HPDE6-E6E7 (cell line): ENCODE data around the gene BAG1.

Experiments used
- DNase-seq: peaks from one replicate; pipeline ENCODE4 v3.0.0; 2011; ENCODE audit warnings: missing footprints; ENCODE audit errors: extremely low spot score

The BAG1 gene

DNA sequence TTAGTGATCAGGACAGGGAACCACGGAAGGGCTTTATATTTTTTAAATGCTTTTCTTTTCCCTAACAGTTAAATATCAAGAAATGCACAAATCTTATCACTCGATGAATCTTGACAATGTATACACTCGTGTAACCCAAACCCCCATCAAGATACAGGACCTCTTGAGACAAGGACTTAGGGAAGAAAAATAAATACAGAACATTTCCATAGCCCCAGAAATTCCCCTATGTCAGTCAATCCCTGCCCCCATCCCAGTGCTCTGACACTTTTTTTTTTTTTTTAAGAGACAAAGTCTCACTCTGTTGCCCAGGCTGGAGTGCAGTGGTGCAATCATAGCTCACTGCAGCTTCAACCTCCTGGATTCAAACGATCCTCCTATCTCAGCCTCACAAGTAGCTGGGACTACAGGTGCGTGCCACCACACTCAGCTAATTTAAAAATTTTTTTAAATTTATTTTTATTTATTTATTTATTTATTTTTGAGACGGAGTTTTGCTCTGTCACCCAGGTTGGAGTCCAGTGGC, 21.8 kb downstream of the BAG1 start:
- DNase-seq: no peak

DNA sequence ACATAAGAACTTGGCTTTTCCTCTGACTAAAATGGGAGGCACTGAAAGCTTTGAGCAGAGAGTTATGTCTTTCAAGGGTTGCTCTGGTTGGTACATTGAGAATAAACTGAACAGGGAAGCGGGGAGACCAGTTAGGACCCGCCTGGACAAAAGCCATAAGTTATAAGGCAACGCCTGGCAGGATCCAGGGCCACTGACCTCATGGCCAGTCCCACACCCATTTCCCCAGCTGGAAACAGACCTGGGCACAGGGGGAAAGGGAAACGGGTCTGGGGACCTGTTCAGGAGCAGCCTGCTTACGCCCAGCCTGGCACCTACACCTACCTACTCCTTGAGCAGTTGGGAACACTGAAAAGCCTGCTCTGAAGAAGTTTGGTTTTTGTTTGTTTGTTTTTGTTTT, 23.2 kb downstream of the BAG1 start:
- no peak for DNase-seq

- DNase-seq: no peak
Measured at GRCh38 chr9:33239921-33240320, 24.6 kb downstream of the BAG1 start, which contains the start of gene SPINK4. TSS of gene SPINK4 (plus strand) at chr9:33240167. CDS start at chr9:33240209, 42 bp downstream.

- DNase-seq: no peak
Measured at GRCh38 chr9:33236571-33236970, 27.9 kb downstream of the BAG1 start.

- DNase-seq: no peak
Measured at GRCh38 chr9:33234511-33235467, 29.7 kb downstream of the BAG1 start.

- DNase-seq: peak; percentile 97
Measured at GRCh38 chr9:33233626-33234342, 30.7 kb downstream of the BAG1 start.

DNA sequence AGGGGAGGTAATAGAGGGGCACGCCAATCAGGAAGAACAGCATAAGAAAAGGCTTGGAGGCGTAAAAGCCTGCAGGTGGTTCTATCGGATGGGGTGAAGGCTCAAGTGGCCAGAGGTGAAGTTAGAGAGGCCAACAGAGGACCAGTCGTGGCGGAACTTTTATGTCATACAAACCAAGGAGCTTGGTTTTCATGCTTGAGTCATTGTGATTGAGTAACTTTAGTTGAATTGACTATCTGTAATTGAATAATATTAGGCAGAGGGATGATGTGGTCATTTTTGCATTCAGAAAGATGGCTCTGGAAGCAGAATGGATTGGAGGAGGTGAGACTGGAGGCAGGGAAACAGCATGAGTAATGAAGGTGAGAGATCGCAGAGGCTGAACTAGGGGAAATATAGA, 31.7 kb downstream of the BAG1 start:
- DNase-seq: no peak

GRCh38 chr9:33231623-33231942, 32.9 kb downstream of the BAG1 start:
- DNase-seq: no peak

DNA sequence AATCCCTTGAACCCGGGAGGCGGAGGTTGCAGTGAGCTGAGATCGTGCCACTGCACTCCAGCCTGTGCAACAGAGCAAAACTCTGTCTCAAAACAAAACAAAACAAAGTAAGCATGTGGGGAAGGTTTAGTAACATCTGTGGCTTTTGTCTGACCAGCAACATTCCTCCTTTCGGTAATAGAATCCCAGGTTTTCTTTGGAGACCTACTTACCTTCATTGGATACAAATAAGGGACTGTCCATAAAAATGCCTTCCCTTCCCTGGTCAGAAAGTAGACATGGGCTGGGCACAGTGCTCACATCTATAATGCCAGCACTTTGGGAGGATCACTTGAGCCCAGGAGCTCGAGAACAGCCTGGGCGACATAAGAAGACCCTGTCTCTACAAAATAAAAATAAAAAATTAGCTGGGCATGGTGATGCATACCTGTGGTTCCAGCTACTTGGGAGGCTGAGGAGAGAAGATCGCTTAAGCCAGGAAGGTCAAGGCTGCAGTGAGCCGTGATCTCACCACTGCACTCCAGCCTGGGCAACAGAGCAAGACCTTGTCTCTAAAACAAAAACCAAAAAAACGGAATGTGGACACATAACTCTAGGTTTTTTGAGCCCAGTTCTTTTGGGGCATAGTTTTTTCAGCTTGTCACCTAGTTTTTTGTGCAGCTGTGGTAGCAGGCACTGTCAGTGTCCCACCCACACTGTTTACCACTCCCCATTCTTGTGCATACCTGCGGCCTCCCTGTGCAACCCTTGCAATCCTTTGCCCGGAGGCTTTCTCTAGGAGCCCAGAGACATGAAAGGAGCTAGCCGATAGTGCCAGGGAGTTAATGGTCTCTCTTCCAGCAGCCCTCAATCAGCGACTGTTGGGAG, 33.5 kb downstream of the BAG1 start:
- no peak for DNase-seq

GRCh38 chr9:33229359-33230114, 35.0 kb downstream of the BAG1 start:
- peak; percentile 90 for DNase-seq

GRCh38 chr9:33228606-33229005, 35.9 kb downstream of the BAG1 start:
- no peak for DNase-seq

DNA sequence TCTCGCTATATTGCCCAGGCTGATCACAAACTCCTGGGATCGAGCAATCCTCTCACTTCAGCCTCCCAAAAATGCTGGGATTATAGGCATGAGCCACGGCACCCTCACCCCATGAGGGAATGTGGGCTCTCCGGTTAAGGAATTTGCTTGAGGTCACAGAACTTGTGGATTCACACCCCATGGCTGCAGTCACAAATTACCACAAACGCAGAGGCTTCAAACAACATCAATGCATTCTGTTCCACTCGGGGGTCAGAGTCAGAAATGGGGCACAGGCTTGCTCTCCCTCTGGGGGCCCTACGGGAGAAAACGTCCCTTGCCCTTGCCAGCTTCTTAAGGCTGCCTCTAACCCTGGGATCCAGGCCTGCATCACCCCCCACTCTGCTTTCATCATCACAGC, 36.8 kb downstream of the BAG1 start:
- no peak for DNase-seq

DNA sequence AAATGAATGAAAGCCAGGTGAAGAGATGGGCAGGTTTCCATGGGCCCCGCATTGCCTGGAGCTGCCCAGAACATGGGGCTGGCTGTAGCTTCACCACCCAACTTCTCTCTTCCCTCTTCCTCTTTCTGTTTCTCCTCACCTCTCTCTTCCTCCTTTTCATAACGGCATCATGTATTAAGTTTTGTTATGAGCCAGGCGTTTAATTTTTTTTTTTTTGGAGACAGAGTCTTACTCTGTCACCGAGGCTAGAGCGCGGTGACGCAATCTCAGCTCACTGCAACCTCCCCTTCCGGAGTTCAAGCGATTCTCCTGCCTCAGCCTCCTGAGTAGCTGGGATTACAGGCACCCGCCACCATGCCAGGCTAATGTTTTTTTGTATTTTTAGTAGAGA, 37.5 kb downstream of the BAG1 start:
- DNase-seq: no peak

DNA sequence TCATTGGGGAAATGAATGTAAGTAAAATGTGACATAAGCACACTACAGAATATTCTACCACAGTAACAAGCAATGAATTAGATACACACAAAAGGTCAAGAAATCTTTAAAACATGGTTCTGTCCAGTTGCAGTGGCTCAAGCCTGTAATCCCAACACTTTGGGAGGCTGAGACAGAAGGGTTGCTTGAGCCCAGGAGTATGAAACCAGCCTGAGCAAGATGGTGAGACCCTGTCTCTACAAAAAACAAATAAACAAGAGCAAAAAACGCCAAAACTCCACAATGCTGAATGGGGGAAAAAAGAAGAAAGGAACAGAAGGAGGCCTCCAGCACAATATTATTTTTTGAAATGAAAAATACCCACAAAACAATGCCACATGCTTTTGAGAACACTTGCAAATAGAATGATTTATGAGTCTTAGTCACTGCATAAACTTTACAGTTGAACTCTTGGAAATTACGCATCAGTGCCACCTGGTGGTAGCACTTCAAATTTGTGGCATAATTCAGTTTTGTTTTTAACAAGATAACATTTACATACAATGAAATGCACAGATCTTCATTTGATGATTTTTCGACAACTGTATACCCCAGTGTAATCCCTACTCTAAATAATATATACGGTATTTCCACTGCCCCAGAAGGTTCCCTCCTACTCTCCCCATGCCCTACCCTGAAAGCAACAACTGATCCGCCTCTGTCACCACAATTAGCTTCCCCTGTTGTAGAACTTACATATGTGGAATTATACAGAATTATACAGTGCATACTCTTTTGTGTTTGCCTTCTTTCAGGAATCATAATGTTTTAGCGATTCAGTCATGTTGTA, 39.0 kb downstream of the BAG1 start:
- DNase-seq: no peak

- DNase-seq: no peak
Measured at GRCh38 chr9:33223696-33224095, 40.8 kb downstream of the BAG1 start.

DNA sequence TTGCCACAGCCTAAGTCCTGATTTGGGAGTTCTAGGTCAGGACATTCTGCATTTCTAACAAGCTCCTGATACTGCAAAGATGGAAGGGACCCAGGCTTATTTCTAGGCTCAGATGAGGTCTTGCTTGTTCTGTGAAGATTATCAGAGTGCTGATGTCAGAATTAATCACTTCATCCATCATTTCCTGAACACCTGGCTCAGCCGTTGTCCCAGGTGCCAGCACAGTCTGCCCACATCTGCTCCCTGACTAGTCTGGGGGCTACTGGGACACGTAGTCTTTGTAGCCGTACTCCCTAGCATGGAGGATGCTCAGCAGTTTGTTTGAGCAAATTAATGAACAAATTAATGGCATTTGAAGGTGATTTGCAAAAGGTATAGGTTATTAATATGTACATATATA, 42.5 kb downstream of the BAG1 start:
- no peak for DNase-seq

- no peak for DNase-seq
Measured at GRCh38 chr9:33221568-33221884, 43.0 kb downstream of the BAG1 start.

DNA sequence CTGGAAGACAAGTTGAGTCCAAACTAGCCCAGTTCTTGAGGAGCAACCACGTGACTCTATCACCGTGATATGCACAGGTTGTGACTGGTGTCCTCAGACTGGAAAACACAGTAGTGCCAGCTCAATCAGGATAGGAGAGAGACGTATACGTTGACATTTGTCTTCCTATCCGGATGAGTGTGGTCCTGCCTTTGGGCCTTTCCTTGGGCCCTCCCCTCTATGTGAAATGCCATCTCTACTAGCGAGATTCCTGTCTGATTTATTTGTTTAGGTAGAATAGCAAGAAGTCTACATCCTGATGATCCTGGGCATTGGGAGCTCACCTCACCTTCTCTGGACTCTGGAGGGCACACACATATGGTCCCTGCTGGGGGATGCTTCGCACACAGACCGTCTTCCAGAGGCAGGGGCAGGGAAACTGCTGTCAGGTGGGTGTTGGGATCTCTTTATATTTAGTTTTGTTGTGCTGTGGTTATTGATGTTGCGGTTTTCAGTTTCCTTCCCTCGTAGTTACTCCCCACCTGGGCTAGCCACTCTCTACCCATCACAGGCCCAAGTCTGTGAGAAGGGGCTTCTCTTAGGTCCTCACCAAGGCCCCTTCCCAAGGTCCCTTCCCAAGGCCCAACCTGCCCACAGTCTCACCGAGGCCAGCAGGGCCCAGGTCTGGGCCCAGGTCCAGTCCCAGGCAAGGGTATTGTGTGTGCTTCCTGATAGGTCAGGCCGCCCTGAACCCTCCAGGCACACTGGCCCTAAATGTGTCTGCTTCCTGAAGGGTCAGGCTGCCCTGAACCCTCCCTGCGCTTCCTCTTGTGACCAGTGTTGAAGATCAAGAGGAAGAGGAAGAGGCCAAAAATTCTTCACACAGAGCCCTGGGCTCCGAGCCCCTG, 43.6 kb downstream of the BAG1 start:
- no peak for DNase-seq

DNA sequence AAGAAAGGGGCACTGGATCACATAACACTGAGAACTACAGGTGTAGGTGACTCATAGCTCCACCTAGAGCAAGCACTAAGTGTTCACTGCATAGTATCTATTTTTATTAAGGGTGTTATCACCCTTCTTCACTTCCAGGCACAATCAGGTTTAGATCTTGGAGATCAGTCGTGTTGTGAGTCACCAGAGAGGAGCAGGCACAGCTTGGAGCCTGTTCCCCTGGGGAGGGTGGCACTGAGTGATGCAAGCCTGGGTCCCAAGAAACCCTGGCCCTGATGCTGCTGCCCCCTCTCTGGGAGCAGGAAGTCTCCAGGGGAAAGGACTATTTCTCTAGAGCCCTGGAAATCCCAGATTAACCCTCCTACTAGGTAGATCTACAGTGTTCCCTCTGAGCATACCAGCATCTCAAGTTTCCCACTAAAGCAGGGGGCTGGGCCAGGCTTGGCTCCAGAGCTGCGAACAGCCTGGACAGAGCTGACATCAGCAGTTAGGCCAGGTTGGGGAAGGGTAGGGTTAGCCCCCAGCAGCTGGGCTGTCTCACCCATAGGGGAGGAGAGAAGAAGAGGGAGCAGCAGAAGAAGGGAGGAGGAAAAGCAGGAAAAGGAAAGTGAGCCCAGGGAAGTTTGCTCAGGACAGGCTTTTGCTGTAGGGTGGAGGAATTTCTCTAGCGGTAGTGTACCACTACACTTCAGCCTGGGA, 52.7 kb downstream of the BAG1 start:
- DNase-seq: peak; percentile 58
